K562 (cell line): ENCODE data around the gene AQP6. TPM values are rescaled to one million over a fixed set of nuclear protein-coding genes. Genes with fewer than 3 reads are reported as not detected.

Source experiments
- ATAC-seq: fragments of 200-7000 bp; cut with Tn5 transposase; 3 replicates; pipeline ENCODE4 v1.9.1; 2020; ENCODE audit warnings: moderate library complexity
- BruUV-seq: library from RNA; stranded (reverse); fragments of 400-500 nt; replicated peaks from 2 replicates; lab custom pipeline; 2021; lab: Mats Ljungman, UMichigan
- CTCF ChIA-PET: fragments of 300-600 bp; formaldehyde crosslinking; extraction: SDS; loops from one replicate; lab custom pipeline; 2021; ENCODE audit warnings: low intra/inter-chr PET ratio; lab: Yijun Ruan, JAX
- POLR2A ChIA-PET: fragments of 300-600, 350-650 bp; sonication (Branson Sonifier 250); formaldehyde crosslinking; extraction: SDS; loops from one replicate; lab custom pipeline; 2021; ENCODE audit warnings: antibody characterized with exemption, inconsistent platforms; lab: Yijun Ruan, JAX
- DNase-seq, 4 experiments: peaks; one replicate each; pipeline versions ENCODE4 v3.0.0 to v3.0.0-alpha.2; 2011 to 2018; ENCODE audit warnings: low spot score in 3 of 4, mixed read lengths in 3 of 4; ENCODE audit errors: extremely low read depth in 1 of 4
- FAIRE-seq: peaks from 2 replicates; lab custom pipeline; 2011; peaks lifted over from hg19 to GRCh38; lab: Jason Lieb, UNC
- H2AFZ ChIP-seq: 2 replicates; pipeline ENCODE4 v1.6.0; 2011; ENCODE audit warnings: low read depth, low read length, control low read depth, inconsistent platforms
- H3K27ac ChIP-seq: fragments of 200-600 bp; 3 replicates; pipeline ENCODE4 v1.8.0; 2011; ENCODE audit warnings: low read depth, mild to moderate bottlenecking, control low read depth, inconsistent platforms, low read length, moderate library complexity, mixed read lengths; ENCODE audit errors: extremely low read depth
- H3K27me3 ChIP-seq, 2 experiments: fragments of 300-600 bp in 1 of 2; 2 replicates in 1 of 2; 3 replicates in 1 of 2; pipeline versions ENCODE4 v1.6.0 to v1.8.0; 2011; ENCODE audit warnings: inconsistent platforms in 2 of 2, low read length in 2 of 2, mild to moderate bottlenecking in 1 of 2, mixed read lengths in 1 of 2, moderate library complexity in 1 of 2; ENCODE audit not compliant: control insufficient read depth in 2 of 2, insufficient read depth in 2 of 2
- H3K36me3 ChIP-seq: fragments of 300-600 bp; 3 replicates; pipeline ENCODE4 v1.8.0; 2011; ENCODE audit warnings: mild to moderate bottlenecking, low read length, inconsistent platforms; ENCODE audit not compliant: control insufficient read depth, insufficient read depth
- H3K4me1 ChIP-seq, 2 experiments: fragments of 200-600 bp in 1 of 2; replicated peaks in 1 of 2; 2 replicates in 1 of 2; 3 replicates in 1 of 2; pipeline versions ENCODE4 v1.5.1 to v1.8.0; 2011; ENCODE audit warnings: inconsistent platforms in 2 of 2, low read length in 2 of 2, mild to moderate bottlenecking in 1 of 2, mixed read lengths in 1 of 2, moderate library complexity in 1 of 2; ENCODE audit not compliant: control insufficient read depth in 2 of 2, insufficient read depth in 2 of 2
- H3K4me2 ChIP-seq: 2 replicates; pipeline ENCODE4 v1.6.1; 2011; ENCODE audit warnings: low read length, control low read depth, inconsistent platforms, mixed read lengths; ENCODE audit not compliant: insufficient read depth
- H3K4me3 ChIP-seq: fragments of 200-600 bp; sonication (generic), shearing (Covaris generic); 2 replicates; pipeline ENCODE4 v1.5.1; 2016; ENCODE audit warnings: control low read depth, inconsistent platforms
- H3K79me2 ChIP-seq: fragments of 200-600 bp; 3 replicates; pipeline ENCODE4 v1.8.0; 2011; ENCODE audit warnings: low read length, inconsistent platforms; ENCODE audit not compliant: control insufficient read depth, insufficient read depth
- H3K9ac ChIP-seq, 2 experiments: 2 replicates each; pipeline versions ENCODE4 v1.6.0 to v1.6.1; 2011; ENCODE audit warnings: low read depth in 2 of 2, low read length in 2 of 2, control low read depth in 1 of 2, inconsistent platforms in 1 of 2, mild to moderate bottlenecking in 1 of 2, mixed read lengths in 1 of 2; ENCODE audit not compliant: insufficient read depth in 1 of 2
- H3K9me1 ChIP-seq: one replicate; pipeline ENCODE4 v1.6.0; 2011; ENCODE audit warnings: inconsistent platforms, mild to moderate bottlenecking, low read length, moderate library complexity; ENCODE audit not compliant: control insufficient read depth, insufficient read depth
- H3K9me3 ChIP-seq: replicated peaks from 2 replicates; pipeline ENCODE4 v1.5.1; 2011; ENCODE audit warnings: low read depth, low read length, inconsistent platforms; ENCODE audit not compliant: control insufficient read depth, insufficient read depth
- H4K20me1 ChIP-seq: replicated peaks from 2 replicates; pipeline ENCODE4 v1.6.1; 2011; ENCODE audit warnings: low read length, inconsistent platforms, mixed read lengths; ENCODE audit not compliant: control insufficient read depth, insufficient read depth
- CEBPB ChIP-seq: fragments of 450-650 bp; IDR thresholded peaks from 2 replicates; pipeline ENCODE4 v1.6.1; 2016; ENCODE audit warnings: missing genetic modification characterization, missing compliant biosample characterization
- MTF1 ChIP-seq: fragments of 250-450 bp; sonication (Bioruptor Pico); IDR thresholded peaks from 2 replicates; pipeline ENCODE4 v1.9.0; 2021; ENCODE audit warnings: moderate library complexity, mild to moderate bottlenecking, inconsistent platforms, borderline replicate concordance
- NR4A1 ChIP-seq, 2 experiments: fragments of 250-450 bp in 1 of 2; fragments of 450-650 bp in 1 of 2; sonication (Bioruptor Pico) in 1 of 2; IDR thresholded peaks; 2 replicates each; pipeline versions ENCODE4 v1.4.0 to v1.6.1; 2016 to 2020; ENCODE audit warnings: mild to moderate bottlenecking in 2 of 2, missing compliant biosample characterization in 1 of 2, missing genetic modification characterization in 1 of 2, moderate library complexity in 1 of 2
- RBBP5 ChIP-seq: fragments of 200-600 bp; sonication (generic); IDR thresholded peaks from 2 replicates; pipeline ENCODE4 v1.6.1; 2012; ENCODE audit warnings: borderline replicate concordance, mild to moderate bottlenecking, low read length, control low read depth, inconsistent platforms; ENCODE audit not compliant: insufficient read depth, poor library complexity, severe bottlenecking
- SAFB2 ChIP-seq: fragments of 200-400 bp; formaldehyde crosslinking; IDR thresholded peaks from 2 replicates; pipeline ENCODE4 v1.6.1; 2018; ENCODE audit warnings: borderline replicate concordance, low read length, low read depth, moderate library complexity; ENCODE audit not compliant: severe bottlenecking
- STAG1 ChIP-seq: sonication (generic); formaldehyde crosslinking; IDR thresholded peaks from 2 replicates; pipeline ENCODE4 v1.5.0; 2020; ENCODE audit warnings: missing genetic modification reagents, borderline replicate concordance
- TCF3 ChIP-seq: sonication (generic); formaldehyde crosslinking; IDR thresholded peaks from 2 replicates; pipeline ENCODE4 v1.4.0; 2020; ENCODE audit warnings: mild to moderate bottlenecking, missing genetic modification reagents
- THRAP3 ChIP-seq: fragments of 450-650 bp; IDR thresholded peaks from 2 replicates; pipeline ENCODE4 v1.6.1; 2016; ENCODE audit warnings: mild to moderate bottlenecking, inconsistent platforms, borderline replicate concordance
- U2AF1 ChIP-seq: fragments of 200-400 bp; formaldehyde crosslinking; optimal IDR thresholded peaks from 2 replicates; pipeline ENCODE3; 2017; ENCODE audit warnings: mild to moderate bottlenecking, low read depth, low read length, moderate library complexity
- USF2 ChIP-seq: sonication (generic); formaldehyde crosslinking; IDR thresholded peaks from 2 replicates; pipeline ENCODE4 v1.5.0; 2020; ENCODE audit warnings: missing genetic modification reagents
- ZBTB26 ChIP-seq: fragments of 450-650 bp; formaldehyde crosslinking; IDR thresholded peaks from 2 replicates; pipeline ENCODE4 v1.4.0; 2022; ENCODE audit warnings: missing genetic modification characterization
- ZNF316 ChIP-seq: fragments of 450-650 bp; IDR thresholded peaks from 2 replicates; pipeline ENCODE4 v1.6.1; 2016
- WGBS: fragments of 100-300 bp; shearing (Covaris generic); methylation state at CpG from one replicate; pipeline ENCODE4 v1.1.6; 2016; ENCODE audit warnings: low coverage, mixed read lengths; ENCODE audit not compliant: insufficient coverage; ENCODE audit errors: missing lambda C conversion rate; 5-methylcytosine and 5-hydroxymethylcytosine counted together
- in situ Hi-C: fragments of 300-500 bp; cut with MboI; formaldehyde crosslinking; loops from 4 replicates; pipeline ENCODE4 v1.15.0; 2018; ENCODE audit warnings: inconsistent platforms, mixed read lengths
- intact Hi-C: fragments of 100-400 bp; cut with micrococcal nuclease; formaldehyde crosslinking; loops from 2 replicates; pipeline ENCODE4 v1.14.2; 2022
- polyA plus RNA-seq, 8 experiments: library from polyadenylated mRNA; depleted of rRNA in 4 of 8; stranded (reverse) in 5 of 8; unstranded in 3 of 8; fragments of >200 nt; fragmentation: Nextera tagmentation in 2 of 8; fragmentation: Illumina TruSeq in 1 of 8; extraction: Ambion mirVana in 2 of 8; extraction: Trizol in 1 of 8; gene quantifications; 2 replicates each; pipeline versions ENCODE4 v1.2.1 to v1.2.3, GENCODE V29; 2011 to 2014; ENCODE audit warnings: inconsistent platforms in 1 of 8, missing spikeins in 1 of 8
- total RNA-seq, 7 experiments: library from RNA; depleted of rRNA in 6 of 7; stranded (reverse); fragments of >200 nt in 6 of 7; fragmentation: Illumina TruSeq in 2 of 7; extraction: Trizol in 2 of 7; gene quantifications; 2 replicates each; pipeline versions ENCODE4 v1.2.1 to v1.2.3, GENCODE V29; 2011 to 2021; ENCODE audit warnings: low replicate concordance in 1 of 7

Gene AQP6
- total and polyA plus RNA-seq, 9 of the 15 experiments (the other 6 are each of a cell fraction or from before 2014, with no cell fraction given), result 0.05 to 0.12 TPM; not detected in 7

- TF ChIP-seq USF2, result no peak
- no peak for TF ChIP-seq ZNF316
- TF ChIP-seq MTF1, result no peak
- no peak for TF ChIP-seq TCF3 (CRISPR knock-in tag)
Observed at GRCh38 chr12:49972129-49972528, 618 bp upstream of the AQP6 start (continued).

- no peak overlapping the region for H3K27ac ChIP-seq
- H3K27me3 ChIP-seq, result peaks cover 28 to 59% of the 10 kb centered on the region in 2 experiments; a peak in 4 of 5 replicates
- peak overlapping the region in 1 of 2 experiments; percentile 45; a peak in 1 of 4 replicates for H3K9ac ChIP-seq
- no peak for FAIRE-seq
- POLR2A ChIA-PET, result interaction anchor here (0.6 kb wide), 1 partner anchor 517 kb away, joined by 3 read pairs; no protein-coding TSS in a partner anchor
- H4K20me1 ChIP-seq, result peaks cover 18% of the 10 kb centered on the region
- no peaks in the 10 kb centered on the region for H3K79me2 ChIP-seq
- BruUV-seq, result no TSS peak
- H3K36me3 ChIP-seq, result no peaks in the 10 kb centered on the region
- peaks cover 0 to 34% of the 10 kb centered on the region in 2 experiments; a peak in 2 of 5 replicates for H3K4me1 ChIP-seq
- in situ Hi-C loops (loop anchor here (5.0 kb wide), 1 partner anchor 94 kb away; no protein-coding TSS in a partner anchor), intact Hi-C loops (no loop called here)
- CTCF ChIA-PET, result interaction anchor here (0.6 to 1.7 kb wide), 5 partner anchors 82 to 1245 kb away, joined by 3 to 5 read pairs (median 4); no protein-coding TSS in a partner anchor
- WGBS, result 54% methylated on average over 19 of the region's 19 CpGs
- no peaks in the 10 kb centered on the region for H3K9me1 ChIP-seq
- H3K4me2 ChIP-seq, result no peak overlapping the region
- H2AFZ ChIP-seq, result no peak overlapping the region
- no peak for DNase-seq
- no peaks in the 10 kb centered on the region for H3K9me3 ChIP-seq
- no peak overlapping the region for H3K4me3 ChIP-seq
- TF ChIP-seq NR4A1 (CRISPR knock-in tag; IDR thresholded peaks at IDR 0.05), result no peak
- TF ChIP-seq NR4A1 (tag; IDR thresholded peaks at IDR 0.05), result no peak
- TF ChIP-seq THRAP3, result no peak
- peak; percentile 11 for TF ChIP-seq RBBP5
- no peak for TF ChIP-seq CEBPB
- TF ChIP-seq ZBTB26 (CRISPR knock-in tag), result no peak
- no peak for TF ChIP-seq U2AF1
- TF ChIP-seq SAFB2, result no peak
- TF ChIP-seq STAG1 (CRISPR knock-in tag), result 0 out of 2 replicates have a peak, but pooled peaks have one; percentile 25
- ATAC-seq, result no peak
Observed at GRCh38 chr12:49973361-49973830, 649 bp downstream of the AQP6 start.
